AG09309 (cell line): ENCODE results near the gene ZNF639.
"Not testable (repeated sequence)": the region's sequence is repeated elsewhere in the genome, so short reads cannot be mapped to it uniquely, and the experiment has no call there.

Experiments
- DNase-seq: peaks from one replicate; pipeline ENCODE4 v3.0.0-alpha.2; 2010; ENCODE audit warnings: low read depth
- H3K4me3 ChIP-seq: 2 replicates; pipeline ENCODE4 v1.5.1; 2011; ENCODE audit warnings: mild to moderate bottlenecking, low read depth, low read length, moderate library complexity; ENCODE audit not compliant: control insufficient read depth
- CTCF ChIP-seq: IDR thresholded peaks from 2 replicates; pipeline ENCODE4 v1.5.1; 2011; ENCODE audit warnings: mild to moderate bottlenecking, low read depth, low read length, inconsistent platforms; ENCODE audit not compliant: insufficient read depth, control insufficient read depth; ENCODE audit errors: missing control alignments

Gene ZNF639

GRCh38 chr3:179299999-179300613 is 22.7 kb upstream of the ZNF639 start:
- no peak overlapping the region for H3K4me3 ChIP-seq
- no peak for TF ChIP-seq CTCF
- DNase-seq, result no peak

- H3K4me3 ChIP-seq, result no peak overlapping the region
- DNase-seq, result no peak
- no peak for TF ChIP-seq CTCF
These were observed 21.2 kb upstream of the ZNF639 start for GRCh38 chr3:179301645-179302044.

DNA sequence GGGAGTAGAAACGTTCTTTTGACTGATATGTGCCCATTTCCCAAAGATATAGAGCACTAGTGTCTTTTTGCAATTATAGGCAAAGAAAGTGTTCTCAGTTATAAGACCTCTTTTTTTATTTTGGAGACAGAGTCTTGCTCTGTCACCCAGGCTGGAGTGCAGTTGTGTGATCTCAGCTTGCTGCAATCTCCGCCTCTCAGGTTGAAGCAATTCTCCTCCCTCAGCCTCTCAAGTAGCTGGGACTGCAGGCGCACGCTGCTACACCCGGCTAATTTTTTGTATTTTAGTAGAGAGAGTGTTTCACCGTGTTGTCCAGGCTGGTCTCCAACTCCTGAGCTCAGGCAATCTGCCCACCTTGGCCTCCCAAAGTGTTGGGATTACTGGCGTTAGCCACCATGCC is 20.7 kb upstream of the ZNF639 start:
- H3K4me3 ChIP-seq, result no peak overlapping the region
- DNase-seq, result no peak
- no peak for TF ChIP-seq CTCF

DNA sequence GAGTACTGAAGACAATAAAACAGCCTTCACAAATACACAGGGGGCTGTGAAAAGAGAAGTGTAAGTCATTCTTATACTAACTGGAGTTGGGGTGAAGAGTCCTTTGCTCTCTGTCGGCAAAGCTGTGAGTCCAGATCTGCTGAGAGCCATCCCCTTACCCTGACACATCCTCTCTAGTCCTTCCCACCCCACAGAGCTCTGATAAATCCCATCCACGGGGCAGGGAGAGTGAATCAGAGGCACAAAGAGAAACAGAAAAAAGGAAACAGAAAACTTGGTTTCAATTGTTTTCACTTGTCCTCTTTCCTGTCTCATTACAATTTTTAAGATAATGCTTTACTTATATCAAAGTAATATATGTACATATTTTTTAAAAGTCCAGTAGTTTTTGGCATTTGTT is 18.2 kb upstream of the ZNF639 start:
- DNase-seq, result no peak
- no peak for TF ChIP-seq CTCF
- H3K4me3 ChIP-seq, result no peak overlapping the region

- not testable (repeated sequence) for DNase-seq, H3K4me3 ChIP-seq
These were observed 15.5 kb upstream of the ZNF639 start for GRCh38 chr3:179307362-179307761.

GRCh38 chr3:179308001-179308400 is 14.8 kb upstream of the ZNF639 start:
- TF ChIP-seq CTCF, result no peak
- DNase-seq, result no peak
- no peak overlapping the region for H3K4me3 ChIP-seq

- H3K4me3 ChIP-seq, result no peak overlapping the region
- no peak for DNase-seq
- TF ChIP-seq CTCF, result no peak
These were observed 13.4 kb upstream of the ZNF639 start for GRCh38 chr3:179309225-179310078.
